ENCODE measurements around the gene SRP19.
"Not testable (repeated sequence)": the region's sequence is repeated elsewhere in the genome, so short reads cannot be mapped to it uniquely, and the experiment has no call there.

The SRP19 gene

DNA sequence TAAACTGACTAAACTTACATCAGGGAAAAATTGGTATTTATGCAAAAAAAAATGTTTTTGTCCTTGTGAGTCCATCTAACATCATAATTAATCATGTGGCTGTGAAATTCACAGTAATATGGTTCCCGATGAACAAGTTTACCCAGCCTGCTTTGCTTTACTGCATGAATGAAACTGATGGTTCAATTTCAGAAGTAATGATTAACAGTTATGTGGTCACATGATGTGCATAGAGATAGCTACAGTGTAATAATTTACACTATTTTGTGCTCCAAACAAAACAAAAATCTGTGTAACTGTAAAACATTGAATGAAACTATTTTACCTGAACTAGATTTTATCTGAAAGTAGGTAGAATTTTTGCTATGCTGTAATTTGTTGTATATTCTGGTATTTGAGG, 16.6 kb upstream of the SRP19 start:
- H3K9ac ChIP-seq: no peak overlapping the region
- no peaks in the 10 kb centered on the region for H3K9me3 ChIP-seq (replicated peaks in 1 of 11)

DNA sequence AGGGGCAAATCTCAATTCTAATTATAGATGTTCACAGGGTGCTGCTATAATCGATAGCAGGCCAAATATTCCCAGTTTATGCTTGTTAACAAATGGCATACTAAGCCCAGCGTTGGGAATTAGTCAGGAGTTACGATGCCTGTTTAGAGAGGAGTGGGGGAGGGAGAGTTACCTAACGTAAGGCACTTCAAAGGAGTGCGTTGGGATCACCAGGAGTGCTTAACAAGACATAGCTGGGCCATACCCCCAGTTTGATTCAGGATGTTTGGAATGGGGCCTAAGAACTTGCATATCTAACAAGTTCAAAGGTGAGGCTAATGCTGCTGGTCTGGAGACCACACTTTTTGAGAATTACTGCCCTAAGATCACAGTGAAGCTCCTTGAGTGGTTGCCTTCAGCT, 14.5 kb upstream of the SRP19 start:
- Histone ChIP-seq H3K4me3 (no peak overlapping the region), H3K9me3 (replicated peaks in 1 of 11) (no peaks in the 10 kb centered on the region), H3K4me2 (no peak overlapping the region), H3K9ac (no peak overlapping the region), H3K4me1 (no peaks in the 10 kb centered on the region), H3K36me3 (peaks cover 7 to 25% (median 17%) of the 10 kb centered on the region in 11 experiments; a peak in 19 of 22 replicates), H4K20me1 (no peaks in the 10 kb centered on the region), H3K27me3 (no peaks in the 10 kb centered on the region), H3K27ac (no peak overlapping the region)
- TF ChIP-seq Cebpa-rat (IDR thresholded peaks at IDR 0.05): no peak

More for the DNA sequence above, 16.6 kb upstream of the SRP19 start:
- no peaks in the 10 kb centered on the region for H3K27me3 ChIP-seq
- TF ChIP-seq Cebpa-rat (IDR thresholded peaks at IDR 0.05): no peak
- no peak overlapping the region for H3K4me3 ChIP-seq
- H3K4me1 ChIP-seq: no peaks in the 10 kb centered on the region
- H3K27ac ChIP-seq: no peak overlapping the region
- no peak overlapping the region for H3K4me2 ChIP-seq
- peaks cover 27 to 45% (median 38%) of the 10 kb centered on the region in 11 experiments for H3K36me3 ChIP-seq
- H4K20me1 ChIP-seq: no peaks in the 10 kb centered on the region

DNA sequence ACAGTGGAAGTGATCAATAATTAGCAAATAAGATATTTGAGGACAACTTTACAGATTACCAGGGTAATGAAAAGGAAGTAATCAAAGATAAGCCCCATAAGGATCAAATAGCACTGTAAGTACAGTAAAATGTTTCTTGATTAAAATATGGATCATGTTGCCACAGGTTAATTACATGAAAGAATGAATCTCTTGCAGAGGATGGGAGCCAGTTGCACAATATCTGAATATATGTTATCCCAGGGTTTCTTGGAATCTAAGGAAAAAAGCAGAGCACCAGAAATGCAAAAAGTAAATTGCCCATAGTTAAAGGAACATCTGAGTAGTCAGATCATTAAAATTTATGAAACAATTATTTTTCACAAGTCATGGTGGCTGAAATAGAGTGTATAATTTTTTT, 13.8 kb upstream of the SRP19 start:
- no peak overlapping the region for H3K4me2 ChIP-seq
- no peak overlapping the region for H3K27ac ChIP-seq
- H3K4me3 ChIP-seq: no peak overlapping the region
- peaks cover 3 to 17% (median 10%) of the 10 kb centered on the region in 11 experiments; a peak in 17 of 22 replicates for H3K36me3 ChIP-seq
- H4K20me1 ChIP-seq: no peaks in the 10 kb centered on the region
- H3K9ac ChIP-seq: no peak overlapping the region
- no peak for TF ChIP-seq Cebpa-rat (IDR thresholded peaks at IDR 0.05)
- H3K9me3 ChIP-seq (replicated peaks in 1 of 11): no peaks in the 10 kb centered on the region
- H3K4me1 ChIP-seq: no peaks in the 10 kb centered on the region
- H3K27me3 ChIP-seq: no peaks in the 10 kb centered on the region

DNA sequence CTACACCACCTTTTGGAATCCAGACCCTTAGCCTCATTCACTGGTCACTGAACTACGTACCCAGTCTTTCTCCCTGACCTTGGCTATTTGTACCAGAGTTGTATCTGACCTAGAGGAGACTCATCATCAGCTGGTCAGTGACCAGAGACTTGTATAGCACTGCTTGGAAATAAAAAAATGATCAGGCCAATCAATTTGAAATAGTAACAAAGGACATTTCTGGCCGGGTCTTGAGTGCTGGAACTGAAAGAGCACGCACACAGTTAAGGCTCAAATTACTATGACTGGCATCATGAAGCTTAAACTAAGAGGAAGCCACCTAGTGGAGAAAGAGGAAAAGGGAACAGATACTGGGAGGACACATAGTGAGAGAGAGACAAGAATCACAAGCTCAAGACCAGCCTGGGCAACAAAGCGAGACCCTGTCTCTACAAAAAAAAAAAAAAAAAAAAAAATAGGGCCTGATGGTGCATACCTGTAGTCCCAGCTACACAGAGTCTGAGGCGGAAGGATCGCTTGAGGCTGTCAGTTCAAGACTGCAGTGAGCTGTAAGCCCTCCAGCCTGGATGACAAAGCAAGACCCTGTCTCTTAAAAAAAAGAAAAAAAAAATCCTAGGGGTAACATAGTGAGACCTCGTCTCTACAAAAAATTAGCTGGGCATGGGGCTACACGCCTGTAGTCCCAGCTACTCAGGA, 12.8 kb upstream of the SRP19 start:
- Histone ChIP-seq H3K9me3 (replicated peaks in 1 of 11) (no peaks in the 10 kb centered on the region), H3K4me2 (no peak overlapping the region), H4K20me1 (no peaks in the 10 kb centered on the region), H3K27me3 (no peaks in the 10 kb centered on the region), H3K4me3 (no peak overlapping the region), H3K27ac (no peak overlapping the region), H3K9ac (no peak overlapping the region), H3K36me3 (peaks cover 0 to 8% (median 1%) of the 10 kb centered on the region in 11 experiments; a peak in 6 of 22 replicates), H3K4me1 (no peaks in the 10 kb centered on the region)
- no peak for TF ChIP-seq Cebpa-rat (IDR thresholded peaks at IDR 0.05)

DNA sequence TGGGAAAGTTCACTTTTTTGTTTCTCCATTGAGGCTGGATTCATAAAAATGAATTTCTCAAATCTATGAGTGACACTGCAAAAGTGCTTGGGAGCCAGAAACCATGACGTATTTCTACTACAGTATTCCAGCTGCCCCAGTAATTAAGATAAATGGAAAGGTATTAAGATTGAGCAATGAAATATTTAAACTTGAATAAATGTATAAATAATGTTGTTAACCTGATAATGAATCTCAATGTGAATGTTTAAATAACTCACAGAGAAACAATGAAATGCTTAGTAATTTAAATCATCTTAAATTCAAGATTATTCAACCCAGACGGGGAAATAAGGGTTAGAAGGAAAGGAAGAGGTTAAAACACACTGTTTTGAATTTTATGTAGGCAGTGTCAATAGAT, 11.2 kb upstream of the SRP19 start:
- no peaks in the 10 kb centered on the region for H3K36me3 ChIP-seq
- no peak overlapping the region for H3K4me3 ChIP-seq
- no peaks in the 10 kb centered on the region for H3K27me3 ChIP-seq
- no peaks in the 10 kb centered on the region for H4K20me1 ChIP-seq
- H3K9me3 ChIP-seq (replicated peaks in 1 of 11): peaks cover 4 to 16% (median 11%) of the 10 kb centered on the region in 11 experiments; a peak in 15 of 22 replicates
- no peak overlapping the region for H3K4me2 ChIP-seq
- no peaks in the 10 kb centered on the region for H3K4me1 ChIP-seq
- H3K27ac ChIP-seq: no peak overlapping the region
- TF ChIP-seq Cebpa-rat (IDR thresholded peaks at IDR 0.05): no peak
- H3K9ac ChIP-seq: no peak overlapping the region

GRCh38 chr5:112854651-112855050, 6.4 kb upstream of the SRP19 start:
- Histone ChIP-seq H3K9ac (no peak overlapping the region), H3K9me3 (replicated peaks in 1 of 11) (peaks cover 7 to 22% (median 15%) of the 10 kb centered on the region in 11 experiments; a peak in 15 of 22 replicates), H3K36me3 (no peaks in the 10 kb centered on the region), H3K27me3 (no peaks in the 10 kb centered on the region), H3K27ac (no peak overlapping the region), H4K20me1 (no peaks in the 10 kb centered on the region), H3K4me2 (no peak overlapping the region), H3K4me3 (no peak overlapping the region), H3K4me1 (no peaks in the 10 kb centered on the region)
- no peak for TF ChIP-seq Cebpa-rat (IDR thresholded peaks at IDR 0.05)

DNA sequence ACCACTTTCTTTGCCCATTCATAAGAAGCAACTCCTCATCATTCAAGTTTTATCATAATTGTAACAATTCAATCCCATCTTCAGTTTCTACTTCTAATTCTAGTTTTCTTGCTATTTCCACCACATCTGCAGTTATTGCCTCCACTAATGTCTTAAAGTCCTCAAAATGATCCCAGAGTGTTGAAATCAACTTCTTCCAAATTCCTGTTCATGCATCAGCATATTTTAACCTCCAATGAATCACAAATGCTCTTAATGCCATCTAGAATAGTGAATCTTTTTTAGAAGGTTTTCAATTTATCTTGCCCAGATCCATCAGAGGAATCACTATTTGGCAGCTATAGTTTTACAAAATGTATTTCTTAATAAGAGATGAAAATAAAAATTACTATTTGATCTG, 3.2 kb upstream of the SRP19 start:
- Histone ChIP-seq H3K9ac (no peak overlapping the region), H3K27ac (no peak overlapping the region), H3K27me3 (no peaks in the 10 kb centered on the region), H4K20me1 (peaks cover 0 to 9% (median 7%) of the 10 kb centered on the region in 11 experiments; a peak in 9 of 22 replicates), H3K4me3 (no peak overlapping the region), H3K36me3 (peaks cover under 1 to 9% (median 7%) of the 10 kb centered on the region in 11 experiments; a peak in 16 of 22 replicates), H3K4me1 (peaks cover 15 to 18% (median 15%) of the 10 kb centered on the region in 10 experiments), H3K4me2 (no peak overlapping the region), H3K9me3 (replicated peaks in 1 of 11) (peaks cover 7 to 28% (median 17%) of the 10 kb centered on the region in 11 experiments; a peak in 17 of 22 replicates)
- TF ChIP-seq Cebpa-rat (IDR thresholded peaks at IDR 0.05): no peak

DNA sequence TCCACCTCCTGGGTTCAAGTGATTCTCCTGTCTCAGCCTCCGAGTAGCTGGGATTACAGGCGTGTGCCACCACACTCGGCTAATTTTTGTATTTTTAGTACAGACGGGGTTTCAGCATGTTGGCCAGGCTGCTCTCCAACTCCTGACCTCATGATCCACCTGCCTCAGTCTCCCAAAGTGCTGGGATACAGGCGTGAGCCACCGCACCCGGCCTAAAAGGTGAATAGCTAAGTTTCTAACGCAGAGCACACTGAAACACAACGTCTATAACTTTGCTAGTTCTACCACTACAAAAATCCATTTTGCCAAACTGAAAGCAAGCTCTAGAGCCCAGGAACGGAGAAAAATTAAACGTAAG, 537 bp upstream of the SRP19 start:
- Histone ChIP-seq H3K27ac (peak overlapping the region; percentile 83 to 95 (median 87)), H4K20me1 (peaks cover 9 to 31% (median 21%) of the 10 kb centered on the region in 11 experiments; a peak in 16 of 22 replicates), H3K9ac (peak overlapping the region; percentile 83 to 95 (median 91)), H3K4me2 (peak overlapping the region; percentile 69 to 98 (median 91)), H3K4me3 (peak overlapping the region; percentile 80 to 100 (median 88)), H3K4me1 (peaks cover 24 to 30% (median 26%) of the 10 kb centered on the region in 10 experiments), H3K36me3 (peaks cover 28 to 35% (median 34%) of the 10 kb centered on the region in 11 experiments)
- H3K9me3 ChIP-seq (replicated peaks in 1 of 11); H3K27me3 ChIP-seq: not testable (repeated sequence)

GRCh38 chr5:112861638-112861985, 525 bp downstream of the SRP19 start:
- Histone ChIP-seq H3K27me3 (no peaks in the 10 kb centered on the region), H3K27ac (peak overlapping the region; percentile 83 to 95 (median 87)), H3K9ac (peak overlapping the region; percentile 83 to 95 (median 91)), H3K4me1 (peaks cover 24 to 35% (median 27%) of the 10 kb centered on the region in 10 experiments), H3K4me2 (peak overlapping the region; percentile 90 to 98 (median 95)), H3K36me3 (peaks cover 38 to 46% (median 44%) of the 10 kb centered on the region in 11 experiments), H4K20me1 (peaks cover 11 to 39% (median 24%) of the 10 kb centered on the region in 11 experiments; a peak in 16 of 22 replicates), H3K4me3 (peak overlapping the region; percentile 80 to 100 (median 88)), H3K9me3 (replicated peaks in 1 of 11) (peaks cover 0 to 7% (median 3%) of the 10 kb centered on the region in 11 experiments; a peak in 4 of 22 replicates)
- no peak for TF ChIP-seq Cebpa-rat (IDR thresholded peaks at IDR 0.05)

Data from BLaER1 treated with 17β-estradiol and CSF1 and Interleukin-3, amounts not matched to agents 10 nM and 100 nM (cell line).